GM20431 (cell line): ENCODE results near the gene ASAP3.

Experiments
- in situ Hi-C: fragments of 300-500 bp; cut with MseI, MboI; formaldehyde crosslinking; loops from one replicate; pipeline ENCODE4 v1.15.0; 2020; ENCODE audit warnings: low sequenced_read_pairs; ENCODE audit not compliant: unreplicated experiment

The ASAP3 gene

GRCh38 chr1:23403038-23403336 is 81.0 kb downstream of the ASAP3 start:
- in situ Hi-C loops, result no loop called here

- in situ Hi-C loops, result no loop called here
Measured at GRCh38 chr1:23402286-23403037, 81.5 kb downstream of the ASAP3 start.

DNA sequence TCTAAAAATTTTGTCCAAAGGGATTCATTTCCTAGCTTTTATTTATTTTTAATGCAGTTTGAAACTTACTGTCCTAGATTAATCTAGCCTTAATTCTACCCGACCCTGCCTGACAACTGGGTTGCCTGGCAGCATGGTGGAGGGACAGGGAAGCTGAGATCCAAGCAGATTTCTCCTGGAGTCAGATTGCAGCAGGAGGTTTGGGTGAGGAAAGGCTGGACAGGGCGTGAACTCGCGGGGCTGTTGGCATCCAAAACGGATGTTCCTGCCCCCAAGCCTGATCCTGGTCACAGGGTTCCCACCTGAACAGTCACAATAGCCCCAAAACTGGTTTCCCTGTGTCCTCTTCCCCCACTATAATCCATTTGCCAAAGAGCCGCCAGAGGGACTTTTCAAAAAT is 82.7 kb downstream of the ASAP3 start:
- in situ Hi-C loops, result no loop called here

DNA sequence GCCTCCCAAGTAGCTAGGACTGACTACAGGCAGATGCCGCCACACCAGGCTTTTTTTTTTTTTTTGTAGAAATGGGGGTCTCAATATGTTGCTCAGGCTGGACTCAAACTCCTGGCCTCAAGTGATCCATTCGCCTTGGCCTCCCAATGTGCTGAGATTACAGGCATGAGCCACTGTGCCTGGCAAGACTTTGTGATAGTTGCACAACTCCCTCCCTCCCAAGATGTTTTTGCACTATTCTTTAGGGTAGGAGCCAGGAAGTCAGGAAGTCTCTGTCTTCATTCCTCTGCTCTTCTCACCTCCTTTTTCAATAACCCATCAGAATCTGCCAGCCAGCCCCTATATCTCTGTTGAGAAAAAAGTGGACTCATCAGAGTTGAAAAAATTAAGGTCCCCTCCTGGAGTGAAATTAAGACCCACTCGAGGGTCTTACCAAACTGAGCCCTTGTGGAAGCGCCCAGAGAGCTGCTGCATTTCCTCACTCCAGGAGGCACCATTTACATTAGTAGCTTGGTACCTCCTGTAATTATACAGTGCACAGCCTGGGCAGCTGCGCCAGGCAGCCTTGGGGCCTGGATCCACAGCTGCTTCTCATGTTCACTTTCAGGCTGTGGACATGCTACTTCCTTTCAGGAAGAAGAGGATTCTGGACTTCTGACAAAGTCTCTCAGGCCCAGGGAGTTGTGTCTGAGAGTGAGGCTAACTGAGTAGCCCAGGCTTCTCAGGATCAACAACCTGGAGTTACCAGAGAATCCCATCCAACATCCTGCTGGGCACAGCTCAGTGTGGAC is 83.5 kb downstream of the ASAP3 start:
- in situ Hi-C loops, result no loop called here

- in situ Hi-C loops, result no loop called here
Measured at GRCh38 chr1:23399229-23399628, 84.8 kb downstream of the ASAP3 start.

DNA sequence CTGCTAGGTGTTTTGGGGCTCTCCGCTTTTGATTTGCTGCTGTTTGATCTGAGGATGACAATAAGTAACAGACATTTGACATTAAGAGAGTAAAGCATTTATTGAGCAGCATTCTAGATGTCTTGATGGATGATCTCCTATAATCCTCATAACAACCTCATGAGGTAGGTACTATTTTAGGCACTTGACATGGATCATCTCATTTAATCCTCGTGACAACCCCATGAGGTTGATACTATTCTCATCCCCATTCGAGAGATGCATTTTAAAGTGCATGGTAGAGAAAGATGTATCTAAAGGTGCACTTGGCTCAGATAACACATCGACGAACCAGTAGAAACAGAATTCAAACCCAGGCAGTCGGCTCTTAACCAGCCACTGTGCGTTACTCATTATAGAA is 86.1 kb downstream of the ASAP3 start:
- in situ Hi-C loops, result no loop called here

DNA sequence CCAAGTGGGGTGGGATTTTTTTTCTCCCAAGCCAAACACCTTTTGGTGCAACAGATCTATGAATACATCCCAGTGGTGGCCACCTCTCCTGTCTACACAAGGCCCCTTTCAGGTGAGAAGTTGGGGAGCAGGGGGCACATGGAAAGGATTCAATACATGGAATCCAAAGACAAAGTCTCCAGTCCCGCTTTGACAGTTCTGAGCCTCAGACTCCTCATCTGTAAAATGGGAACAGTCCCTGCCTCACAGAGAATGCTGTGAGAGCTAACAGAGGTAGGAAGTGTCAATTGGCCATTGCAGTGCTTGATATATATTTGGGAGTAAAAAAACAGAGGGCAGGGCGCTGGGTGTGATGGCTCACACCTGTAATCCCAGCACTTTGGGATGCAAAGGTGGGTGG is 87.6 kb downstream of the ASAP3 start:
- in situ Hi-C loops, result no loop called here

DNA sequence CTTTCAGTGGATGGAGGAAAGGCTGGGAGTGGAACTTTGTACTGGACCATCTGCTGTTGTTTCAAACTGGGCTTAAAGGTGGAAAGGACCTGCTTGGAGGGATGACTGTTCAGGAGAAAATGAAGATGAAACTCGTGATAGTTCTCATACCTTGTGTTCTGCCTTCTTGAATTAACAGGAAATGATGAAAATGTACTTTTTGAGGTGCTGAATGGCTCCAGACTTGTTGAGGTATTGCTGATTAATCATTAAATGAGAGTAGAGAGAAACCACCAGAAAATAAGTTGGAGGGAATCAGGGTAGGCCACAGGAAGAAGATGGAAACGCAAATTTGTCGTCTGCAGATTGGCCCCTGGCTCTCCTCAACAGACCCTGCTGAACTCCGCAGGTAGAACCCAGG is 88.1 kb downstream of the ASAP3 start:
- in situ Hi-C loops, result no loop called here

GRCh38 chr1:23395154-23395724 is 88.7 kb downstream of the ASAP3 start:
- in situ Hi-C loops, result no loop called here

DNA sequence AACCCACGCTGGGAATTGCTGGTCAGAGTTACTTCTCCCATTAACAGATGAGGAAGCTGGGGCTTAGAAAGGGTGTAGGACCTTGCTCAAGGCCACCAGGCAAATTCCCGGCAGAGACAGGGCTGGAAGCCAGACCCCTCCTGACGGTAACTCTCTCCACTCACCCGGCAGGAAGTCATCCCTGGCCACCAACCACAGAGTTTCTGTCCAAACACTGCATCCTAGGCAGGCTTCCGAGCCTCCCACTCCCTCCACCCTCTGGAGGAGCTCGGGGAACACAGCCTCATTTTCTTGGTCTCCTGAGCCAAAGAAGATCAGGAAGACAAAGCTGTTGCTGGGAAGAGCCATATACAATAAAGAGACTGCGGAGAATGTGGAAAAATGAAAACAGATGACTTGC is 89.3 kb downstream of the ASAP3 start:
- in situ Hi-C loops, result no loop called here

DNA sequence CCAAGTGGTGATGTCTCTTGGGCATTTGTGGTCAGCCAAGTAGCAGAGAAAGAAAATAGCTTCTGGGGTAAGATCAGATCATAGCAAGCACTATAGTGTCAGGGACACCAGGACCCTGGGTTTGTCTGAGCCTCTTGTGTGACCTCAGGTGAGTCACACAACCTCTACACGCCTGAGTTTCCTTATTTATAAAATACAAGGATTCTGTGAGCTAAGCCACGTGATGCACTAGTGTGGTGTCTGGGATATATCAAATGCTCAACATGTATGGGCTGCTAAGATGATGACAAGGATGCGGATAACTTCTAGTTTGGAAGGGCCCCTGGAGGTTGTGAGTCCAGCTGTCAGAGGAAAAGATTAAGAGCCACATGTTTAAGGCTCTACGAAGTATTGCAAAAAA is 89.8 kb downstream of the ASAP3 start:
- in situ Hi-C loops, result no loop called here

DNA sequence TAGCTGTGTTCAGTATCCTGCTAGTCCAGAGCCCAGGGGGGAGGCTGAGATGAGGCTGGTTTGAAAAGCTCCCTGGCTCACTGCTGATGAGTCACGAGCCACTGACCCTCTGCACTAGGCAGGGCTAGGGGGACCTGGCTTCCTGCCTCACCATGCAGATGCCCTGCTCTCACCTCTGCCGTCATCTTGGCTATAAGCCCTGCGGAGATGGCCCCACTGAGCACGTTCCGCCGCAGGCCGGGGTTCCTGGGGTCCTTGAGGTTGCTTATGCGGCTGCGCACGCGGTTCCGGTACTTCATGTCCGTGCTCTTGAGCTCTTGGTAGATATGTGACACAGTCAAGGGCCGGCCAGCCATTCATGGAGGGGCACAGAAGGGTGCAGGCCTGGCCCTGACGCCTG is 90.3 kb downstream of the ASAP3 start:
- in situ Hi-C loops, result no loop called here

GRCh38 chr1:23392125-23392855 is 91.7 kb downstream of the ASAP3 start:
- in situ Hi-C loops, result no loop called here

GRCh38 chr1:23389837-23390321 is 94.1 kb downstream of the ASAP3 start:
- in situ Hi-C loops, result no loop called here

DNA sequence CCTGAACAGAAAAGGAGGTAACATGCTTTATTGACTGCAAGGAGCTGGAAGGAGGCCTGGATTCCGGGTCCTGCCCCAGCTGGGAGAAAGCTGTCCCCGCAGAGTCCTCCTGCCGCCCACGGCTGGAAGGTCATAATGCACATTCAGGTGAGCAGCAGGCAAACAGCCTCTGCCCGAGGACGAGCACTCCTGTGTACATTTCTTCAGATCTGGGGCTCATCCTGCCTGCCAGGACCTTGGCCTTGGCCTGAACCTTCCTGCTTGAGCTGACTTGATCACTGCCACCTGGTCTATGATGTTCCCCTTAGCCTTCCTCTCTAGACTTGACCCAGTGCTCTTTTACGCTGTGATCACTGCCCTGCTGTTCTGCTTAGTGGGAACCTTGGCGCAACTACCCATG is 96.5 kb downstream of the ASAP3 start:
- in situ Hi-C loops, result no loop called here

DNA sequence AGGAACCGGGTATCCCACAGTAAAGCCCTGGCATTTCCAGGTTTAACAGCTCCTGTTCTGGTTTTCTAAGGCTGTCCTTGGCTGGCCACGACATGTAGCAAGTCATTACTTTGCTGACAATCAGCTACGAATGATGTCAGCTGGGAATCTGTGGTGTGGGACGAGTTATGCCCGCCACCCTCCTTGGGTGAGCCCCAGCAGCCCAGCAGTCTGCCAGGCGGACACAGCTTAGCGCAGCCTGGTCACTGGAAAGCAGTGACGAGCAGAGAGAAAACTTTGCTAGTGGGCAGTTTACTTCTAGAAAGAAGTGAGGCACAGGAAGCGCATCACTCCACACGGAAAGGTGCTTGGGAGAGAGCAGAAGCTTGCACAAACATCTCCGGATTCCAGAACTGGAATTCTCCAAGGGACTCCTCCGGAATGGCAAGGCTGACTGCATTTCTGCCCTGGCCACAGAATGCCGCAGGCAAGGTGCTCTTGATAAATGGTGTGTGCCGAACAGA is 98.8 kb downstream of the ASAP3 start:
- in situ Hi-C loops, result no loop called here

DNA sequence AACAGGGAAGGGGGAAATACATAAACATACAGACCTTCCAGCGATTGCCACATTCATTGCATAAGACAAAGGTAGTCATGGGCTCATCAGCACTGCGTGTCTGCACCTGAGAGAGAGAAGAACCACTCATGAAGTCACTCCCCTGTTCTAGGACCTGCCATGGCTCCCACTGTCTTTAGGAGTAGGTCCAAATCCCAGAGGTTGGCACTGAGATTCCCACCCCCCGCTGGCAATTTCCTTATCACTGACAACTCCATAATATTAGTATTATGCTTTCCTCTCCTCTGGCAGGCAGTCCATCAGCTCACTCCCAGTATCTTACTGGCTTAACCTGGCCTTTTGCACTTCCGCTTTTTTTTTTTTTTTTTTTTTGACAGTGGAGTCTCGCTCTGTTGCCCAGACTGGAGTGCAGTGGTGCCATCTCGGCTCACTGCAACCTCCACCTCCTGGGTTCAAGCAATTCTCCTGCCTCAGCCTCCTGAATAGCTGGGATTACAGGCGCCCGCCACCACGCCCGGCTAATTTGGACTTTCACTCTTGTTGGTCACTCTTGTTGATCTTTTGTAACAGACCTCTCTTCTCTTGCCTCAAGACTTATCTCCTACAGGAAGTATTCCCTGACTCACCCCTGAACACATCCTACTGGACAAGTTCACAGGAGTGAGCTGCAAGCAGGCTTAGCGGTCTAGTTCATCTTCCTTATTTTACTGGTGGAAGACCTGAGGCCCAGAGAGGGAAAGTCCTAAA is 99.5 kb downstream of the ASAP3 start:
- in situ Hi-C loops, result no loop called here

DNA sequence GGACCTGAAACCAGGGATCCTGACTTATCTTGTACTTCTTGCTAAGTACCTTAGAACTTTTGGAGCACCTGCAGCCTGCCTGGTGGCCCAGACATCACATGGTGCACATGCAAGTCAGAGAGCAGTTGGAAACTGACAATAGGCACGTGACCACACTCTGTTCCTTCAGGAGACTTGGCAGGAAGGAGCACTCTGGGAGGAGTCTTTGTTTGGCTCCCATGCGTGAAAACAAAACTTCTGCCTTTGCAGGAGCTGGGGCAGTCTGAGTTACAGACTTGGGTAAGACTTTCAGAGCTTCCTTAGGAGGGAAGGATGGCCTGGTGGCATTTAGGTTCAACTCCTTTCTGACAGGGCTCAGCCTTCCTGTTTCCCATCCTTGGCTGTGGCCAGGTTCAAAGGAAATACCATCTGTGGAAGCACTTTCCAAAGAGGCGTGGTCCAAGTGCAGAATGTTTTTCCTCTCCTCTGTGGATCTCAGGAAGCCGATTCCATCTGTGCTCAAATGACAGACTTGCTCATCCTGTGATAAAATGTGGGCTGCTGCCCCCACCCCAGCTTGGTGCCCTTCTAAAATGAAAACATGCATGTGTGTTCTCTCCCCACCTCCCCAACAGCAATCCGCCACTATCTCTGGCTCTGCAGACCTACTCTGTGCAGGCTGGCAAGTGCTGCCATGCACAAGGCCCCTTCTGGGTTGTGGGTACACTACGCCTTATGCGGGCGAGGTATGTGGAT is 100.2 kb downstream of the ASAP3 start:
- in situ Hi-C loops, result no loop called here

- in situ Hi-C loops, result no loop called here
Measured at GRCh38 chr1:23381233-23381885, 102.6 kb downstream of the ASAP3 start.
